Measurements from ENCODE around the gene OSBPL3. TPM values are rescaled to one million over a fixed set of nuclear protein-coding genes. Genes with fewer than 3 reads are reported as not detected.
"Not testable (repeated sequence)": the region's sequence is repeated elsewhere in the genome, so short reads cannot be mapped to it uniquely, and the experiment has no call there.

Gene OSBPL3
- total and polyA plus RNA-seq, 8 donors = 2.0 to 25.0 (median 9.9) TPM

GRCh38 chr7:25026156-25026555, 46.2 kb upstream of the OSBPL3 start:
- DNase-seq = no peak
- intact Hi-C loops (cut with DNase I; ENCODE audit: low total_unique reads) = no loop called here
- TF ChIP-seq, protein P1, sequence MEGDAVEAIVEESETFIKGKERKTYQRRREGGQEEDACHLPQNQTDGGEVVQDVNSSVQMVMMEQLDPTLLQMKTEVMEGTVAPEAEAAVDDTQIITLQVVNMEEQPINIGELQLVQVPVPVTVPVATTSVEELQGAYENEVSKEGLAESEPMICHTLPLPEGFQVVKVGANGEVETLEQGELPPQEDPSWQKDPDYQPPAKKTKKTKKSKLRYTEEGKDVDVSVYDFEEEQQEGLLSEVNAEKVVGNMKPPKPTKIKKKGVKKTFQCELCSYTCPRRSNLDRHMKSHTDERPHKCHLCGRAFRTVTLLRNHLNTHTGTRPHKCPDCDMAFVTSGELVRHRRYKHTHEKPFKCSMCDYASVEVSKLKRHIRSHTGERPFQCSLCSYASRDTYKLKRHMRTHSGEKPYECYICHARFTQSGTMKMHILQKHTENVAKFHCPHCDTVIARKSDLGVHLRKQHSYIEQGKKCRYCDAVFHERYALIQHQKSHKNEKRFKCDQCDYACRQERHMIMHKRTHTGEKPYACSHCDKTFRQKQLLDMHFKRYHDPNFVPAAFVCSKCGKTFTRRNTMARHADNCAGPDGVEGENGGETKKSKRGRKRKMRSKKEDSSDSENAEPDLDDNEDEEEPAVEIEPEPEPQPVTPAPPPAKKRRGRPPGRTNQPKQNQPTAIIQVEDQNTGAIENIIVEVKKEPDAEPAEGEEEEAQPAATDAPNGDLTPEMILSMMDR (IDR thresholded peaks at IDR 0.05) = no peak
- no peak for TF ChIP-seq POLR2A (IDR thresholded peaks at IDR 0.05)
- no peak for TF ChIP-seq EP300 (IDR thresholded peaks at IDR 0.05)
- Histone ChIP-seq H3K4me3 (no peak overlapping the region), H3K27ac (no peak overlapping the region), H3K36me3 (no peaks in the 10 kb centered on the region), H3K9me3 (no peaks in the 10 kb centered on the region), H3K27me3 (no peaks in the 10 kb centered on the region), H3K4me1 (peaks cover 0 to 13% (median 8%) of the 10 kb centered on the region in 4 donors)
- WGBS, 5 donors = 70 to 81% (median 79%) methylated on average over 3 of the region's 3 CpGs

- peaks cover 0 to 13% (median 8%) of the 10 kb centered on the region in 4 donors for H3K4me1 ChIP-seq
- DNase-seq = peak in 1 of 2 donors; percentile 63
- no peaks in the 10 kb centered on the region for H3K27me3 ChIP-seq
- no peaks in the 10 kb centered on the region for H3K9me3 ChIP-seq
- H3K27ac ChIP-seq = no peak overlapping the region
- intact Hi-C loops (cut with DNase I; ENCODE audit: low total_unique reads) = no loop called here
- TF ChIP-seq POLR2AphosphoS5 (IDR thresholded peaks at IDR 0.05) (peak in 2 of 3 donors; percentile 12 to 33), POLR2A (IDR thresholded peaks at IDR 0.05) (no peak), EP300 (IDR thresholded peaks at IDR 0.05) (no peak)
- TF ChIP-seq, protein P1 (IDR thresholded peaks at IDR 0.05) = no peak
- no peaks in the 10 kb centered on the region for H3K36me3 ChIP-seq
- no peak overlapping the region for H3K4me3 ChIP-seq
Measured at GRCh38 chr7:25025218-25025671, 45.3 kb upstream of the OSBPL3 start.

DNA sequence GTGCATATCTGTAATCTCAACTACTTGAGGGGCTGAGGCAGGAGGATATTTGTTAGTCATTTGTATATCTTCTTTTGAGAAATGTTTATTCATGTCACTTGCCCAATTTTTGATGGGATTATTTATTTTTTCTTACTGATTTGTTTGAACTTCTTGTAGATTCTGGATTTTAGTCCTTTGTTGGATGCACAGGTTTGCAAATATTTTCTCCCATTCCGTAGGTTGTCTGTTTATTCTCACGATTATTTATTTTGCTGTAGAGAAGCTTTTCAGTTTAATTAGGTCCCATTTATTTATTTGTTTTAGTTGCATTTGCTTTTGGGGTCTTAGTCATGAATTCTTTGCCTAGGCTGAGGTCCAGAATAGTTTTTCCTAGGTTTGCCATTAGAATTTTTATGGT, 44.1 kb upstream of the OSBPL3 start:
- H3K4me1 ChIP-seq = peaks cover 0 to 10% (median 7%) of the 10 kb centered on the region in 4 donors
- no peaks in the 10 kb centered on the region for H3K9me3 ChIP-seq
- intact Hi-C loops (cut with DNase I; ENCODE audit: low total_unique reads) = no loop called here
- H3K27ac ChIP-seq = no peak overlapping the region
- no peak overlapping the region for H3K4me3 ChIP-seq
- no peaks in the 10 kb centered on the region for H3K27me3 ChIP-seq
- no peaks in the 10 kb centered on the region for H3K36me3 ChIP-seq
- 56 to 75% (median 60%) methylated on average over 2 of the region's 2 CpGs for WGBS, 5 donors
- TF ChIP-seq POLR2AphosphoS5 (IDR thresholded peaks at IDR 0.05) (no peak), POLR2A (IDR thresholded peaks at IDR 0.05) (no peak), EP300 (IDR thresholded peaks at IDR 0.05) (no peak)
- TF ChIP-seq, protein P1 (IDR thresholded peaks at IDR 0.05) = no peak
- no peak for DNase-seq

- H3K4me1 ChIP-seq; H3K4me3 ChIP-seq; H3K9me3 ChIP-seq; H3K36me3 ChIP-seq; H3K27me3 ChIP-seq; H3K27ac ChIP-seq; DNase-seq; intact Hi-C loops (cut with DNase I; ENCODE audit: low total_unique reads): not testable (repeated sequence)
- 80 to 95% (median 83%) methylated on average over 10 to 23 of the region's 30 CpGs for WGBS, 5 donors
Measured at GRCh38 chr7:25017671-25018070, 37.7 kb upstream of the OSBPL3 start.

DNA sequence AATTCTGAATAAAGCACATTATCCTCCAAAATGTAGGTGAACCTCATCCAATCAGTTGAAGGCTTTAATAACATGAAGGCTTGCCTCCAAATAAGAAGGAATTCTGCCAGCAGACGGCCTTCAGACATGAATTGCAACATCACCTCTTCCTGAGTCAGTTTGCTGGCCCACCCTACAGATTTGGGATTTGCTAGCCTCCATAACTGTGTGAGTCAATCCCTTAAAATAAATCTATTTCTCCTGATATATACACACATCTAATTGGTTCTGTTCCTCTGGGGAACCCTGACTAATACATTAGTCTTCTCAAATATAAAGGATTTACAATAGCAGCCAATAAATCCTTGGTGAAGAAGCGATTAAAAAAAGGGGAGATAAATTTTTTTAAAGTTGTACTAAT, 34.8 kb upstream of the OSBPL3 start:
- no peak overlapping the region for H3K4me3 ChIP-seq
- TF ChIP-seq POLR2A (IDR thresholded peaks at IDR 0.05) (no peak), EP300 (IDR thresholded peaks at IDR 0.05) (no peak), POLR2AphosphoS5 (IDR thresholded peaks at IDR 0.05) (no peak)
- TF ChIP-seq, protein P1 (IDR thresholded peaks at IDR 0.05) = no peak
- no peak for DNase-seq
- no peaks in the 10 kb centered on the region for H3K4me1 ChIP-seq
- H3K27ac ChIP-seq = no peak overlapping the region
- H3K27me3 ChIP-seq = no peaks in the 10 kb centered on the region
- H3K36me3 ChIP-seq = no peaks in the 10 kb centered on the region
- H3K9me3 ChIP-seq = no peaks in the 10 kb centered on the region
- WGBS, 5 donors = 58 to 74% (median 62%) methylated on average over 2 of the region's 2 CpGs
- intact Hi-C loops (cut with DNase I; ENCODE audit: low total_unique reads) = no loop called here

DNA sequence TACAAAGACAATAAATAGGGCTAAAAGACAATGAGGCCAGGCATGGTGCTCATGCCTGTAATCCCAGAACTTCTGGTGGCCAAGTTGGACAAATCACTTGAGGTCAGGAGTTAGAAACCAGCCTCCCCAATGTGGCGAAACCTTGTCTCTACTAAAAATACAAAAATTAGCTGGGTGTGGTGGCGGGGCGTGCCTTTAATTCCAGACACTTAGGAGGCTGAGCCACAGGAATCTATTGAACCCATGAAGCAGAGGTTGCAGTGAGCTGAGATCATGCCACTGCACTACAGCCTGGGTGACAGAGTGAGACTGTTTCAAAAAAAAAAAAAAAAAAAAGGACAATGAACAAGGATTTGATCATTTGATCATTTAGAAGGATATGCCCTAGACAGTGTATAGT, 32.7 kb upstream of the OSBPL3 start:
- intact Hi-C loops (cut with DNase I; ENCODE audit: low total_unique reads); H3K4me3 ChIP-seq; H3K9me3 ChIP-seq; H3K4me1 ChIP-seq; H3K27me3 ChIP-seq; H3K27ac ChIP-seq; H3K36me3 ChIP-seq; DNase-seq: not testable (repeated sequence)
- WGBS, 5 donors = 91 to 97% (median 94%) methylated on average over 3 of the region's 3 CpGs
